ENCODE data around the gene HES3. TPM values are rescaled to one million over a fixed set of nuclear protein-coding genes. Genes with fewer than 3 reads are reported as not detected.

The HES3 gene
- polyA plus RNA-seq (2011; rRNA removed): not detected in 2 replicates
- not detected in 2 replicates for polyA minus RNA-seq (2011; rRNA and poly(A)+ RNA removed)

- DNase-seq (ENCODE audit: low read depth, low spot score): no peak
- POLR2A ChIA-PET: no interaction called here
- Histone ChIP-seq H3K4me3 (ENCODE audit: low read depth, low read length) (no peak within 1 kb of the TSS), H3K27me3 (ENCODE audit: control insufficient read depth, insufficient read depth, low read length) (peaks cover 65% of the 10 kb centered on the region), H3K27ac (ENCODE audit: low read depth, low read length) (no peak within 1 kb of the TSS), H3K9me3 (ENCODE audit: control insufficient read depth, insufficient read depth, low read length) (no peaks in the 10 kb centered on the region; the same call in 1 of the 2 replicates)
- CTCF ChIA-PET: interaction anchor here (0.6 to 2.0 kb wide), 3 partner anchors 39 to 162 kb away, joined by 3 to 4 read pairs (median 4); no protein-coding TSS in a partner anchor
- no peak for TF ChIP-seq CTCF (IDR thresholded peaks at IDR 0.05; ENCODE audit: low read depth, low read length)
Measured at GRCh38 chr1:6243993-6244392, at the start of gene HES3. Gene HES3, plus strand, starts transcription at chr1:6244179. Its CDS starts 187 bp downstream, at chr1:6244366.

DNA sequence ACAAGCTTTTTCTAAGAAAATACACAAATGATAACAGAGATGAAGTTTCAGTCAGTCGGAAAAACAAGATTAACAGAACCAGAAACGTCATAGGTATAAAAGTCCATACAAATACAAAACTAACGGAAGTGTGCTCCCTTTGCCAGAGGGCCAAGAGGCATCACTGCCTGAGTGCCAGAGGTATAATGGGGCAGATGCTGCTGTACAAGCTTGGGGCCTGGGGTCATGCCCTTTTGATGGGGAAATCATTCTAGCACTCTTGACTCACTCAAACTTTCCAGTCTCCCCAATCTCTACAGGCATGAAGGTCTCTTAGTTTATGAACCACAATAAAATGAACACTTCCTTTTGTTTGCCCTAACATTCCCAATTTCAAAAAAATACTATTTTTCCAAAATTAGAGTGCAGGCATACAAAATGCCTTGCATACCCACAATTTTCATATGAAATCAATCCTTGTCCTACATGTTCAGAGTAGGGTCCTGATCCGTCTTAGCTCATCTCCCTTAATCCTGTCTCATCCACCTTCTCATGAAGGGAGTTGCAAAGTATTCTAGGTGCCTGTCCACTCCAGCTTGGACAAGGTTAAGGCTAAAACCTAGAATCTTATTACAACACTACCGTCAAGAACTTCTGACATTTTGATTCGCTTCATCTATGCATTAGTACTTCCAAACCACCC, 46.1 kb upstream of the HES3 start:
- H3K27ac ChIP-seq (ENCODE audit: low read depth, low read length): no peak overlapping the region
- DNase-seq (ENCODE audit: low read depth, low spot score): no peak

GRCh38 chr1:6198646-6199297, 45.2 kb upstream of the HES3 start:
- H3K9me3 ChIP-seq (ENCODE audit: control insufficient read depth, insufficient read depth, low read length): peaks cover 3% of the 10 kb centered on the region; the same call in 1 of the 2 replicates
- H3K4me3 ChIP-seq (ENCODE audit: low read depth, low read length): peak overlapping the region; percentile 94
- ChIA-PET CTCF (interaction anchor here (2.0 kb wide), 1 partner anchor 13 kb away, joined by 9 read pairs; no protein-coding TSS in a partner anchor), POLR2A (interaction anchor here (0.8 kb wide), 1 partner anchor 9 kb away, joined by 3 read pairs; no protein-coding TSS in a partner anchor)
- no peaks in the 10 kb centered on the region for H3K27me3 ChIP-seq (ENCODE audit: control insufficient read depth, insufficient read depth, low read length)
- TF ChIP-seq CTCF (IDR thresholded peaks at IDR 0.05; ENCODE audit: low read depth, low read length): no peak
- no peak for DNase-seq (ENCODE audit: low read depth, low spot score)
- peak overlapping the region; percentile 65 for H3K27ac ChIP-seq (ENCODE audit: low read depth, low read length)

More for the DNA sequence above, 46.1 kb upstream of the HES3 start:
- POLR2A ChIA-PET: no interaction called here
- CTCF ChIA-PET: interaction anchor here (1.1 to 2.0 kb wide), 3 partner anchors 11 to 13 kb away, joined by 3 to 9 read pairs (median 7); no protein-coding TSS in a partner anchor
- peaks cover 3% of the 10 kb centered on the region; the same call in 1 of the 2 replicates for H3K9me3 ChIP-seq (ENCODE audit: control insufficient read depth, insufficient read depth, low read length)
- no peaks in the 10 kb centered on the region for H3K27me3 ChIP-seq (ENCODE audit: control insufficient read depth, insufficient read depth, low read length)
- H3K4me3 ChIP-seq (ENCODE audit: low read depth, low read length): peak overlapping the region; percentile 94
- TF ChIP-seq CTCF (IDR thresholded peaks at IDR 0.05; ENCODE audit: low read depth, low read length): no peak

DNA sequence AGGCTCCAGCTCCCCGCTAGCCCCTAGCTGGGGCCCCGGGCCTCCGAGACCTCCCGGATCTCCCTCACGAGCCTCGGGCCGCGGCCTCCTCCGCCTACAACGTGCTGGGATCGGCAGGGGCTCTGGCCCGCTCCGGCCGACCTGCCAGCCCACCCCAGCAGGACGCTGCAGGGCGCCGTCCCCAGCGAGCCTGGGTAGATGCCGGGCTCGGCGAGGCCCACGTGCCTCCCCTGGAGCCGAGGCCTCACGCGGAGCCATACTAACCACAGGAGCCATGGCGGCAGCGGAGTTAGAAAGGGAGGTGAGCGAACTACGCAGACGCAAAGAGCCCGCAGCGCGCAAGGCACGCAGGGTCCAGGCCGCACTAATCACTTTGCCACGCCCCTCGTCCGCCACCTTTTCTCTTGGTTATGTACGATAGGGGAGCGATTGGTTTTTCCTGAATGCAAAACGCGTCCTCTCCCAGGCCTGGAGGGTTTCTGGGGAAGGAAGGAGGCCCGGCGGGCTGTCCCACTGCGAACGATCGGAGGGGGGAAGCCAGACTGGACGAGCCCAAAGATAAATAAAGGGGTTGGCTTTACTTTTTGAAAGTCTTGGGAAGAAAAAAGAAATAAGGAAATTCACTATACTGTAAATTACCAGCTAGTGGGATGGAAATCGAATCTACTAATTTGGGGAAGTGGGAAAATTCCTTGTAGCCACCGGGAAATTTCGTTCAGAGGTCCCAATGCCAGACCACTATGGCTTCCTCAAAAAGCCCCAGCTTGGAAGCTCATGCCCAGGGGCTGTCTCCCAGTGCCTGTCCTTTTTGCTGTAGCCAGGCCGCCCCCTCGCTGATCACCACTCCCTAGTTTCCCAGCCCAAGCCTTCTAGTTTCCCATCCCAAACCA, 44.4 kb upstream of the HES3 start, which contains the start of gene RPL22:
RPL22 (minus strand) TSS at position 298 of the 890 bp plus-strand sequence; CDS start at position 276, 22 bp downstream.
- H3K27ac ChIP-seq (ENCODE audit: low read depth, low read length): peak within 1 kb of the TSS; percentile 65
- no peaks in the 10 kb centered on the region for H3K27me3 ChIP-seq (ENCODE audit: control insufficient read depth, insufficient read depth, low read length)
- ChIA-PET CTCF (interaction anchor here (0.8 to 2.0 kb wide), 4 partner anchors 14 to 47 kb away, joined by 3 to 9 read pairs (median 3); no protein-coding TSS in a partner anchor), POLR2A (interaction anchor here (0.8 kb wide), 1 partner anchor 10 kb away, joined by 3 read pairs; no protein-coding TSS in a partner anchor)
- TF ChIP-seq CTCF (IDR thresholded peaks at IDR 0.05; ENCODE audit: low read depth, low read length): no peak
- peak; percentile 97 for DNase-seq (ENCODE audit: low read depth, low spot score)
- peaks cover 3% of the 10 kb centered on the region; the same call in 1 of the 2 replicates for H3K9me3 ChIP-seq (ENCODE audit: control insufficient read depth, insufficient read depth, low read length)
- peak within 1 kb of the TSS; percentile 94 for H3K4me3 ChIP-seq (ENCODE audit: low read depth, low read length)

Data from AG04450 (cell line).